IgD-negative memory B cell (primary cell): Measurements from ENCODE around the gene MAP7. TPM values are rescaled to one million over a fixed set of nuclear protein-coding genes. Genes with fewer than 3 reads are reported as not detected.
A peak's percentile ranks its signal among the peaks of the same experiment; 100 is the strongest.

Experiments used
- H3K27ac Mint-ChIP-seq, 3 donors: one replicate each; pipeline ENCODE4 v1.8.0; 2020 to 2022; ENCODE audit warnings: mild to moderate bottlenecking in 3 of 3, mixed read lengths in 3 of 3, moderate library complexity in 1 of 3
- H3K27me3 Mint-ChIP-seq: one replicate; pipeline ENCODE4 v1.8.0; 2021; ENCODE audit warnings: mixed read lengths
- H3K36me3 Mint-ChIP-seq: one replicate; pipeline ENCODE4 v1.8.0; 2020; ENCODE audit warnings: mild to moderate bottlenecking, mixed read lengths
- H3K4me1 Mint-ChIP-seq, 3 donors: one replicate each; pipeline ENCODE4 v1.8.0; 2020 to 2022; ENCODE audit warnings: mixed read lengths in 3 of 3, mild to moderate bottlenecking in 1 of 3
- H3K4me3 Mint-ChIP-seq, 4 donors: one replicate each; pipeline ENCODE4 v1.8.0; 2020 to 2022; ENCODE audit warnings: mild to moderate bottlenecking in 4 of 4, mixed read lengths in 4 of 4, moderate library complexity in 3 of 4
- H3K9me3 Mint-ChIP-seq, 3 donors: one replicate each; pipeline ENCODE4 v1.8.0; 2020 to 2021; ENCODE audit warnings: mixed read lengths in 3 of 3, mild to moderate bottlenecking in 1 of 3
- polyA plus RNA-seq: library from polyadenylated mRNA; unstranded; fragments of 300-500 nt; fragmentation: Illumina TruSeq; gene quantifications from one replicate; pipeline ENCODE4 v1.2.3, GENCODE V29; 2021

Gene MAP7
- polyA plus RNA-seq, 1 donor from 2014 or later: 4.0 TPM

- no peaks in the 10 kb centered on the region for H3K9me3 Mint-ChIP-seq
- no peak overlapping the region for H3K4me3 Mint-ChIP-seq
- peaks cover 0 to 15% (median 0%) of the 10 kb centered on the region in 3 donors for H3K4me1 Mint-ChIP-seq
- peaks cover 2% of the 10 kb centered on the region for H3K36me3 Mint-ChIP-seq
- no peak overlapping the region for H3K27ac Mint-ChIP-seq
- H3K27me3 Mint-ChIP-seq: peaks cover 20% of the 10 kb centered on the region
These were observed 21.7 kb downstream of the MAP7 start for GRCh38 chr6:136528477-136528876.

DNA sequence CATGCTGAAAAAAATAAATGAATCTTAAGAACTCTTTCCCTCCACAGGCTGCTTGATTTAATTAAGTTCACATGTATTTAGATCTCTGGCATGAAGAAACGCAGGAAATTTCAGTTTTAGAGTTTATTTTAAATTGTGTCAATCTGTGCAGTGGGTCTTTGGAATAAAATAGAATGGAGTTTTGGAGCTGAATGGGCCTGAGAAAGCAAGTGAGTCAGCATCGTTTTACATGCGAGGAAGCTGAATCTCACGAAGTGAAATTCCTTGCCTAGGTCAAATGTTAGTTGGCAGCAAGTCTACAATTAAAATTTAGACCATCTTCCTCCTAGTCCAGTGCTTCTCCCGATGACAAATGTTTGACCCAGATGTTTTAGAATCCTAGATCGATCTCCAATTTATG lies 22.4 kb downstream of the MAP7 start:
- Mint-ChIP-seq H3K27me3 (peaks cover 19% of the 10 kb centered on the region), H3K36me3 (peaks cover 2% of the 10 kb centered on the region), H3K9me3 (no peaks in the 10 kb centered on the region), H3K27ac (no peak overlapping the region), H3K4me3 (no peak overlapping the region), H3K4me1 (peaks cover 0 to 15% (median 0%) of the 10 kb centered on the region in 3 donors)

DNA sequence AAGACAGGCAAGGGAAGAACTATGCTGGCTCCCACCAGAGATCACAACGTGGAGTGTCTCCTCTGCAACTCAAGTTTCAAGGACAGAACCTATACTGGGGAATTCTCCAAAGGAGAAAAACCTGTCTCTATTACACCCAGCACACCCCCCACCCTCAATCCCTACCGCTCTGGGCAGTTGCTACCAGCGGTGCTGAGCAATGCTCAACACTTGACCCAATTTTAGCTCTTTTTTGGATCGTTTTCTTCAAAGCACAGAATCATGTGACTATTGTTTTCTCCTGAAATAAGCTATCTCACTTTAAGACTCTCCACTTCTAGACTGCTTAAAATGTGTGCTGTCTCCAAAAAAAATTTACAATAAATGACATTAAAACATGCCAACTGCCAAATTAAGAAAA lies 23.3 kb downstream of the MAP7 start:
- H3K4me1 Mint-ChIP-seq: peaks cover 0 to 15% (median 0%) of the 10 kb centered on the region in 3 donors
- peaks cover 19% of the 10 kb centered on the region for H3K27me3 Mint-ChIP-seq
- H3K9me3 Mint-ChIP-seq: no peaks in the 10 kb centered on the region
- H3K36me3 Mint-ChIP-seq: peaks cover 2% of the 10 kb centered on the region
- H3K4me3 Mint-ChIP-seq: no peak overlapping the region
- H3K27ac Mint-ChIP-seq: no peak overlapping the region

- peak overlapping the region in 1 of 4 donors; percentile 55 for H3K4me3 Mint-ChIP-seq
- H3K27me3 Mint-ChIP-seq: peaks cover 21% of the 10 kb centered on the region
- H3K27ac Mint-ChIP-seq: no peak overlapping the region
- peaks cover 2% of the 10 kb centered on the region for H3K36me3 Mint-ChIP-seq
- no peaks in the 10 kb centered on the region for H3K9me3 Mint-ChIP-seq
- H3K4me1 Mint-ChIP-seq: peaks cover 0 to 15% (median 0%) of the 10 kb centered on the region in 3 donors
These were observed 23.9 kb downstream of the MAP7 start for GRCh38 chr6:136526196-136526930.

DNA sequence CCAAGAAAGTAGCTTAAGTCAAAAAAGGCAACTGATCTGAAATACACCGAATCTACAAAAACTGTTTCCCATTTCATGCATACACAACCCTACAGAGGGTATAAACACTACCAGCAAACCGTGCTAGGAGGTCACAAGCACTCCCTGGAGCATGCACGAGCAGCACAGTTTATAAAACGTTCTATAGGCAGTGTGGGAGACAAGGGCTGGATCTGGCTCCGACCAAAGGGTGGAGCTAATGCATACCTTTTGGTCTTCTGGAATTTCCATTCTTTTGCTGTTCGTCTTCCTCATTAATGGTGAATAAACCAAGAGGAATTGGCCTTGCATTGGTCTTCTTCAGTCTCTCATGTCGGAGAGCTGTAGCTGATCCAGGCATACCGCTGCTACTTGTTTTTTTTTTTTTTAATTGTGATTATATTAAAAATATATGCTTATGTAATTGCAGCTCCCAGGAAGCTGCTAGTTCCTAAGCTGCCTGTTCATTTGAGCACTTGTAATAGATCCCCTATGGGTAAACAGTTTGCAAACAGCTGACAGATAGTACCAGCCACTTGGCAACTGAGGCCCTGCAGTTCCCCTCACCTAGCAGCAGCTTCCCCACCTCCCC lies 24.5 kb downstream of the MAP7 start:
- Mint-ChIP-seq H3K36me3 (peaks cover 2% of the 10 kb centered on the region), H3K27ac (no peak overlapping the region), H3K4me1 (peaks cover 0 to 15% (median 0%) of the 10 kb centered on the region in 3 donors), H3K27me3 (peaks cover 17% of the 10 kb centered on the region), H3K9me3 (no peaks in the 10 kb centered on the region), H3K4me3 (no peak overlapping the region)

DNA sequence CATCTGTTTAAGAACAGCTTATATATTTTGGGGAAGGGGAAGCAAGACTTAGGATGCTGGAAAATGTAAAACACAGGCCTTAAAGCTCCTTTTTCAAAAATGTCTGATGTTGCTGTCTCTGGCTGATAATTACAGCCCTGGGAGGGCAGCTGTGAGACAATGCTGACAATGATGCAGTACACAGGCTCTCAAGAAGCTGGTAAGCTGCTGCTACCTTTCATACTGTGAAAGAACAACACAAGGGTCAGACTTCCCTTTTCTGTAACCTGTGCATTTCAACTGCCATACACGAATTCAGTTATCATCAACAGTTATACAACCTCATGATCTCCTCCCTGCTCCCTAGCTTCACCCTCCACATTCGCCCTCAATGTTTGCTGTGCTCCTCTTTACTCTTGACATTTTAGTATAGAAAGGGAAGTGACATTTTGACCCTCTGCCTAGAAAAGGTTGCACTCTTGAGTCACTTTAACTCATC lies 25.2 kb downstream of the MAP7 start:
- H3K4me3 Mint-ChIP-seq: no peak overlapping the region

DNA sequence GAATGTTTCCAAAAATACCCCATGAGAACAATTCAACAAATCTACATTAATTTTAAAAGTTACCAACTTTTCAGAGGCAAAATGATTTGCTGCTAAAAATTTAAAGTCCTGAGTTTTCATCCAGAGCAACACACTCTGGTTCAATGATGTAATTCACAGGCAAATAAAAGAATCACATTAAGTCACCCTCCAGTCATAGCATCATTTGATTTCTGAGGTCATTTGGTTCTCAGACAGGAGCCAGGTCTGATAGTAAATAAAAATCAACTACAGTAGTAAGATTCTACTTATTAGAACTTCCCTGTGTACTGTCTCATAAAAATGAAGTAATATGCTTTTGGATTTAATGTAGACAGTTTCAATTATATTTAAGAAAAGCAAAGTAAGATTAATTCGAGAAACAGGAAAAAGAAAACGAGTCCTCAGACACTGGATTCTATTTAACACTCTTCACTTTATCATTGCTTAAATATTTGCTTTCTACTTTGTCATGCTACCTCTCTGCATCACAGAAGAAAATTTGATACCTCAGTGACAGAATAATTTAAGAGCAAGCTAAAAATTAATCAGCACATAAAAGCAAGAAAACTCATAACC lies 25.8 kb downstream of the MAP7 start:
- Mint-ChIP-seq H3K4me3 (no peak overlapping the region), H3K27me3 (peaks cover 20% of the 10 kb centered on the region), H3K4me1 (peaks cover 0 to 15% (median 0%) of the 10 kb centered on the region in 3 donors), H3K27ac (no peak overlapping the region), H3K36me3 (no peaks in the 10 kb centered on the region), H3K9me3 (no peaks in the 10 kb centered on the region)

More for the DNA sequence above, 25.2 kb downstream of the MAP7 start:
- H3K9me3 Mint-ChIP-seq: no peaks in the 10 kb centered on the region
- H3K27me3 Mint-ChIP-seq: peaks cover 20% of the 10 kb centered on the region
- peak overlapping the region in 1 of 3 donors; percentile 64 for H3K27ac Mint-ChIP-seq
- H3K4me1 Mint-ChIP-seq: peaks cover 0 to 15% (median 0%) of the 10 kb centered on the region in 3 donors
- peaks cover 2% of the 10 kb centered on the region for H3K36me3 Mint-ChIP-seq

GRCh38 chr6:136523196-136523595 lies 27.0 kb downstream of the MAP7 start:
- Mint-ChIP-seq H3K27ac (no peak overlapping the region), H3K9me3 (no peaks in the 10 kb centered on the region), H3K4me3 (no peak overlapping the region), H3K27me3 (peaks cover 17% of the 10 kb centered on the region), H3K4me1 (peaks cover 0 to 15% (median 0%) of the 10 kb centered on the region in 3 donors), H3K36me3 (no peaks in the 10 kb centered on the region)

- peaks cover 20% of the 10 kb centered on the region for H3K27me3 Mint-ChIP-seq
- no peak overlapping the region for H3K4me3 Mint-ChIP-seq
- no peak overlapping the region for H3K27ac Mint-ChIP-seq
- no peaks in the 10 kb centered on the region for H3K9me3 Mint-ChIP-seq
- peaks cover 0 to 15% (median 0%) of the 10 kb centered on the region in 3 donors for H3K4me1 Mint-ChIP-seq
- H3K36me3 Mint-ChIP-seq: no peaks in the 10 kb centered on the region
These were observed 27.6 kb downstream of the MAP7 start for GRCh38 chr6:136522636-136523035.

- Mint-ChIP-seq H3K36me3 (no peaks in the 10 kb centered on the region), H3K9me3 (no peaks in the 10 kb centered on the region), H3K4me3 (no peak overlapping the region), H3K27me3 (peaks cover 20% of the 10 kb centered on the region), H3K27ac (no peak overlapping the region), H3K4me1 (peaks cover 0 to 14% (median 0%) of the 10 kb centered on the region in 3 donors)
These were observed 28.3 kb downstream of the MAP7 start for GRCh38 chr6:136521911-136522310.

- H3K4me1 Mint-ChIP-seq: peaks cover 0 to 11% (median 0%) of the 10 kb centered on the region in 3 donors
- peaks cover 20% of the 10 kb centered on the region for H3K27me3 Mint-ChIP-seq
- H3K9me3 Mint-ChIP-seq: no peaks in the 10 kb centered on the region
- H3K27ac Mint-ChIP-seq: no peak overlapping the region
- no peak overlapping the region for H3K4me3 Mint-ChIP-seq
- no peaks in the 10 kb centered on the region for H3K36me3 Mint-ChIP-seq
These were observed 28.8 kb downstream of the MAP7 start for GRCh38 chr6:136521427-136521826.

DNA sequence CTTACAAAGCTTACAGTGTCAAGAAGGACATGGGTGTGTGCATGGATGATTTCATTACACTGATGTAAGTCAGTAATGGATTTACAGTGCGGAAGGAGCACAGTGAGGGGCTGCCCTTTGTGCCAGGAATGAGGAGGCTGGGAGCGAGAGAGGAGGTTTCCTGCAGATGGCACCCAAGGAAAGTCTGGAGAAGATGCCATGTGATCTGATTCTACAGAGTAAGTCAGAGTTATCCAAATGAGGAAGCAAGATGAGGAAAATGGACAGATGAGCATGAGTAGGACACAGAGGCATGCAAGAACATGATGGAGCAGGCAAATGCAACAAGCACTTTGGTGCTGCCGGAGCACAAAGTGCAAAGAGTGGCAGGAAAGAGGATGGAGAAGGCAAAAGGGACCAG lies 29.7 kb downstream of the MAP7 start:
- Mint-ChIP-seq H3K36me3 (no peaks in the 10 kb centered on the region), H3K4me3 (no peak overlapping the region), H3K9me3 (no peaks in the 10 kb centered on the region), H3K27ac (no peak overlapping the region), H3K4me1 (peaks cover 0 to 7% (median 0%) of the 10 kb centered on the region in 3 donors), H3K27me3 (peaks cover 14% of the 10 kb centered on the region)

DNA sequence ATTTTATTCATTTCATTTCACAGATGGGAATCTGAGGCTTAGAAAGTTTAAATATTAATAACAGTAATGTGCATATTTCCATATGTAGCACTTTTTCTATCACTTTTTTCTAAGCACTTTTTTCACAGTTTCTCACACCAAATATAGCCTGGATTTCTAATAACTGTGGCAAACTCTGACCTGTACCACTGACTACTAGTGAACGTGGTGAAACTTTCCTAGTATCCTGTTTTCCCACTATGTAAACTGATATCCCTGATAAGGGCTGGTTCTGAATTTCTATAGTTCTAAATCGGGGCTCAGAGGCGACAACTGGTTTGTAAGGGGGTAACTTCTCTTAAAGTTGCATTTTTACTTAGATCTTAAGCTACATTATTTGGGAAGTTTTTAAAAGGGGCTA lies 32.6 kb downstream of the MAP7 start:
- Mint-ChIP-seq H3K9me3 (no peaks in the 10 kb centered on the region), H3K36me3 (peaks cover 3% of the 10 kb centered on the region), H3K4me1 (no peaks in the 10 kb centered on the region), H3K27me3 (peaks cover 10% of the 10 kb centered on the region), H3K4me3 (no peak overlapping the region), H3K27ac (no peak overlapping the region)

DNA sequence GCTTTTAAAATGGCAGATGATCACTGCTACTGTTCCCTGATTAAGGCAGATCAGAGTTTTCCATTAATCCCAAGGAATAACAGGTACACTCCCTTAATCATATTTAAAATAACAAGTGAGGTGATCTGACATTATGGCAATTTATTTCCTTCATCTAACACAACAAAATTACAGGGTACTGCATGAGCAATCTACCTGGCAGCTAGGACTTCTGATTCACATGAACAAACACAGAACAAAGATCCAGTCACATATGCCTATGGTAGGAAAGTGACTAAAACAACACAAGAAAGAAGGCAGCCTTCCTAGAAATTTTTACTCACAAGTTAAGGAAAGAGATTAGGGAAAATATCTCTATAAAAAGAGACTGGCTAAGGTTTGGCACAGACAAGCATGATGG lies 33.2 kb downstream of the MAP7 start:
- peaks cover 10% of the 10 kb centered on the region for H3K27me3 Mint-ChIP-seq
- H3K4me1 Mint-ChIP-seq: no peaks in the 10 kb centered on the region
- no peak overlapping the region for H3K27ac Mint-ChIP-seq
- peaks cover 3% of the 10 kb centered on the region for H3K36me3 Mint-ChIP-seq
- no peak overlapping the region for H3K4me3 Mint-ChIP-seq
- H3K9me3 Mint-ChIP-seq: no peaks in the 10 kb centered on the region

DNA sequence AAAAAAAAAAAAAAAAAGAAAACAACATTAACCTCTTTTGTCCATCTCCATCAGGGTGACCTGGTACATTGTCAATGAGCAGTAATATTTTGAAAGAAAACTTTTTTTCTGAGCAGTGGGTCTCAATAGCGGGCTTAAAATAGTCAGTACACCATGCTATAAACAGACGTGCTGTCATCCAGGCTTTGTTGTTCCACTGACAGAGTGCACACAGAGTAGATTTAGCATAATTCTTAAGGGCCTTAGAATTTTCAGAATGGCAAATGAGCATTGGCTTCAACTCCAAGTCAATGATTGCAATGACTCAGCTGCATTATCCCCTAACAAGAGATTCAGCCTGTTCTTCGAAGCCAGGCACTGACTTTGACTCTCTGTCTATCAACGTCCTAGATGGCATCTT lies 35.6 kb downstream of the MAP7 start:
- Mint-ChIP-seq H3K4me3 (no peak overlapping the region), H3K9me3 (no peaks in the 10 kb centered on the region), H3K36me3 (peaks cover 3% of the 10 kb centered on the region), H3K27me3 (peaks cover 8% of the 10 kb centered on the region), H3K27ac (no peak overlapping the region), H3K4me1 (no peaks in the 10 kb centered on the region)
